ENCODE results near the gene IGLL5. TPM values are rescaled to one million over a fixed set of nuclear protein-coding genes. Genes with fewer than 3 reads are reported as not detected.

The IGLL5 gene
- not detected for total RNA-seq

GRCh38 chr22:22887621-22888503, at the start of gene IGLL5:
IGLL5 (plus strand) TSS chr22:22887816; CDS start chr22:22888054, 238 bp downstream.
- no peak for DNase-seq

- no peak for DNase-seq
Measured at GRCh38 chr22:22838148-22838786, 49.3 kb upstream of the IGLL5 start.

- DNase-seq: no peak
Measured at GRCh38 chr22:22839570-22840314, 47.9 kb upstream of the IGLL5 start.

GRCh38 chr22:22840780-22841179, 46.8 kb upstream of the IGLL5 start:
- DNase-seq: no peak

- no peak for DNase-seq
Measured at GRCh38 chr22:22841598-22841997, 46.0 kb upstream of the IGLL5 start.

GRCh38 chr22:22842085-22842484, 45.5 kb upstream of the IGLL5 start:
- DNase-seq: no peak

GRCh38 chr22:22843848-22844247, 43.8 kb upstream of the IGLL5 start:
- DNase-seq: no peak

GRCh38 chr22:22847241-22847640, 40.4 kb upstream of the IGLL5 start:
- DNase-seq: no peak

- no peak for DNase-seq
Measured at GRCh38 chr22:22848364-22848866, 39.2 kb upstream of the IGLL5 start.

- DNase-seq: no peak
Measured at GRCh38 chr22:22849640-22850610, 37.7 kb upstream of the IGLL5 start.

- DNase-seq: no peak
Measured at GRCh38 chr22:22851969-22852368, 35.6 kb upstream of the IGLL5 start.

GRCh38 chr22:22853713-22854112, 33.9 kb upstream of the IGLL5 start:
- no peak for DNase-seq

- DNase-seq: no peak
Measured at GRCh38 chr22:22854466-22854865, 33.1 kb upstream of the IGLL5 start.

GRCh38 chr22:22855085-22855484, 32.5 kb upstream of the IGLL5 start:
- DNase-seq: no peak

GRCh38 chr22:22855617-22856308, 31.9 kb upstream of the IGLL5 start:
- DNase-seq: no peak

GRCh38 chr22:22856364-22856763, 31.3 kb upstream of the IGLL5 start:
- DNase-seq: no peak

GRCh38 chr22:22856885-22857606, 30.6 kb upstream of the IGLL5 start:
- DNase-seq: no peak

- no peak for DNase-seq
Measured at GRCh38 chr22:22857607-22858558, 29.7 kb upstream of the IGLL5 start.

GRCh38 chr22:22858559-22858937, 29.1 kb upstream of the IGLL5 start:
- DNase-seq: no peak

Measured in skin of body (tissue), 2 donors.